Ascending aorta (tissue), 2 donors: ENCODE results near the gene C4orf46. TPM values are rescaled to one million over a fixed set of nuclear protein-coding genes. Genes with fewer than 3 reads are reported as not detected.

Experiments
- DNase-seq, 2 donors: peaks; one replicate each; pipeline ENCODE4 v3.0.0-alpha.2; 2019; ENCODE audit warnings: low spot score in 2 of 2
- H3K27ac ChIP-seq, 2 donors: fragments of 200-600 bp; sonication (generic); one replicate each; pipeline ENCODE4 v1.5.1; 2016 to 2017; ENCODE audit warnings: mild to moderate bottlenecking in 1 of 2
- H3K27me3 ChIP-seq: fragments of 200-600 bp; sonication (generic); one replicate; pipeline ENCODE4 v1.5.1; 2017
- H3K36me3 ChIP-seq, 2 donors: fragments of 200-600 bp; sonication (generic); one replicate each; pipeline ENCODE4 v1.5.1; 2016
- H3K4me1 ChIP-seq, 2 donors: fragments of 200-600 bp; sonication (generic); one replicate each; pipeline ENCODE4 v1.5.1; 2016 to 2017; ENCODE audit warnings: mild to moderate bottlenecking in 1 of 2
- H3K4me3 ChIP-seq, 2 donors: fragments of 200-600 bp; sonication (generic); one replicate each; pipeline ENCODE4 v1.5.1; 2016 to 2017; ENCODE audit warnings: mild to moderate bottlenecking in 1 of 2
- H3K9me3 ChIP-seq, 2 donors: fragments of 200-600 bp; sonication (generic); one replicate each; pipeline ENCODE4 v1.5.1; 2016
- intact Hi-C: fragments of 100-400 bp; cut with DNase I; formaldehyde crosslinking; loops from one replicate; pipeline ENCODE4 v1.15.1; 2023
- total RNA-seq: library from RNA; depleted of rRNA; stranded (reverse); fragments of >200 nt; gene quantifications from one replicate; pipeline ENCODE4 v1.1.0, GENCODE V29; 2016
- TF ChIP-seq, protein P1 (sequence below), 3 experiments: fragments of 200-600 bp in 2 of 3; fragments of 450-650 bp in 1 of 3; sonication (generic) in 2 of 3; IDR thresholded peaks; one replicate each; pipeline ENCODE4 v1.5.1; 2016 to 2019; ENCODE audit warnings: antibody characterized with exemption in 3 of 3, mild to moderate bottlenecking in 1 of 3, moderate library complexity in 1 of 3

C4orf46 gene
- total RNA-seq, 1 donor from 2014 or later, result 0.75 TPM

GRCh38 chr4:158688813-158689212 lies 17.1 kb upstream of the C4orf46 start:
- Histone ChIP-seq H3K4me3 (no peak overlapping the region), H3K4me1 (no peaks in the 10 kb centered on the region), H3K36me3 (peaks cover 11 to 48% of the 10 kb centered on the region in 2 donors), H3K27ac (no peak overlapping the region), H3K27me3 (no peaks in the 10 kb centered on the region), H3K9me3 (no peaks in the 10 kb centered on the region)
- TF ChIP-seq, protein P1, sequence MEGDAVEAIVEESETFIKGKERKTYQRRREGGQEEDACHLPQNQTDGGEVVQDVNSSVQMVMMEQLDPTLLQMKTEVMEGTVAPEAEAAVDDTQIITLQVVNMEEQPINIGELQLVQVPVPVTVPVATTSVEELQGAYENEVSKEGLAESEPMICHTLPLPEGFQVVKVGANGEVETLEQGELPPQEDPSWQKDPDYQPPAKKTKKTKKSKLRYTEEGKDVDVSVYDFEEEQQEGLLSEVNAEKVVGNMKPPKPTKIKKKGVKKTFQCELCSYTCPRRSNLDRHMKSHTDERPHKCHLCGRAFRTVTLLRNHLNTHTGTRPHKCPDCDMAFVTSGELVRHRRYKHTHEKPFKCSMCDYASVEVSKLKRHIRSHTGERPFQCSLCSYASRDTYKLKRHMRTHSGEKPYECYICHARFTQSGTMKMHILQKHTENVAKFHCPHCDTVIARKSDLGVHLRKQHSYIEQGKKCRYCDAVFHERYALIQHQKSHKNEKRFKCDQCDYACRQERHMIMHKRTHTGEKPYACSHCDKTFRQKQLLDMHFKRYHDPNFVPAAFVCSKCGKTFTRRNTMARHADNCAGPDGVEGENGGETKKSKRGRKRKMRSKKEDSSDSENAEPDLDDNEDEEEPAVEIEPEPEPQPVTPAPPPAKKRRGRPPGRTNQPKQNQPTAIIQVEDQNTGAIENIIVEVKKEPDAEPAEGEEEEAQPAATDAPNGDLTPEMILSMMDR (IDR thresholded peaks at IDR 0.05), result no peak
- intact Hi-C loops, result no loop called here
- no peak for DNase-seq

GRCh38 chr4:158682066-158682465 lies 10.4 kb upstream of the C4orf46 start:
- TF ChIP-seq, protein P1 (IDR thresholded peaks at IDR 0.05), result no peak
- H3K27ac ChIP-seq, result no peak overlapping the region
- no peaks in the 10 kb centered on the region for H3K27me3 ChIP-seq
- intact Hi-C loops, result no loop called here
- H3K4me3 ChIP-seq, result no peak overlapping the region
- no peaks in the 10 kb centered on the region for H3K4me1 ChIP-seq
- H3K36me3 ChIP-seq, result peaks cover 27 to 33% of the 10 kb centered on the region in 2 donors
- DNase-seq, result no peak
- H3K9me3 ChIP-seq, result no peaks in the 10 kb centered on the region

DNA sequence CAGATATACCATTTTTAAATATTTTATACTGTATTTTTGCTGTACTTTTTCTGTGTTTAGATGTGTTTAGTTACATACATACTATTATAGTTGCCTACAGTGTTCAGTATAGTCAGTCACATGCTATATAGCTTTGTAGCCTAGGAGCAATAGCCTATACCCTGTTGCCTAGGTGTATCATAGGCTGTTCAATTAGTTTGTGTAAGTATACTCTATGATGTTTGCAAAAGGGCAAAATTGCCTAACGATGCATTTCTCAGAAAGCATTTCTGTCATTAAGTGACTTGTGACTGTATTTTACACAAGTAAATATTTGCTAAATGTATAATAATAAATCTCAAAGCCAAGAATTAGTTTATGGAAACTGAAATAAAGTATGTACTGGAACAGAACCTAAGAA lies 9.9 kb upstream of the C4orf46 start:
- TF ChIP-seq, protein P1 (IDR thresholded peaks at IDR 0.05), result no peak
- intact Hi-C loops, result no loop called here
- Histone ChIP-seq H3K27ac (no peak overlapping the region), H3K27me3 (no peaks in the 10 kb centered on the region), H3K36me3 (peaks cover 23 to 33% of the 10 kb centered on the region in 2 donors), H3K9me3 (no peaks in the 10 kb centered on the region), H3K4me1 (no peaks in the 10 kb centered on the region), H3K4me3 (no peak overlapping the region)
- no peak for DNase-seq

DNA sequence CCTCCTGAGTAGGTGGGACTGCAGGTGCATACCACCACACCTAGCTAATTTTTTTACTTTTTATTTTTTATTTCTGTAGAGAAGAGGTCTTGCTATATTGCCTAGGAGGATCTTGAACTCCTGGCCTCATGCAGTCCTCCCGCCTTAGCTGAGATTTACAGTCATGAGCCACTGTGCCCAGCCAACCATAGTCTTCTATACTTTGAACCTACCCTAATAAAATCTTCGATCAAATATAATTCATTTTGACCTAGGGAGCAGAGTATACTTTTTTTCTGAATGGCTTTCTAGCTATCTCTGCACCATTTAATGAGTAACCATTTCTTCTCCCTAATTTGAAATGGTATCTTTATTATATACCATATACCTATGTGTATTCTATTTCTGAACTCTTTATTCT lies 7.1 kb upstream of the C4orf46 start:
- Histone ChIP-seq H3K36me3 (peaks cover 13 to 15% of the 10 kb centered on the region in 2 donors), H3K4me1 (no peaks in the 10 kb centered on the region), H3K4me3 (no peak overlapping the region), H3K9me3 (no peaks in the 10 kb centered on the region), H3K27ac (no peak overlapping the region), H3K27me3 (no peaks in the 10 kb centered on the region)
- intact Hi-C loops, result no loop called here
- TF ChIP-seq, protein P1 (IDR thresholded peaks at IDR 0.05), result no peak
- DNase-seq, result no peak

GRCh38 chr4:158676076-158676475 lies 4.4 kb upstream of the C4orf46 start:
- Histone ChIP-seq H3K27ac (no peak overlapping the region), H3K4me1 (peaks cover 0 to 7% of the 10 kb centered on the region in 2 donors), H3K4me3 (no peak overlapping the region), H3K27me3 (no peaks in the 10 kb centered on the region), H3K36me3 (no peaks in the 10 kb centered on the region), H3K9me3 (no peaks in the 10 kb centered on the region)
- TF ChIP-seq, protein P1 (IDR thresholded peaks at IDR 0.05), result no peak
- intact Hi-C loops, result no loop called here
- DNase-seq, result no peak

- intact Hi-C loops, result loop anchor here (2.0 to 5.0 kb wide), 7 partner anchors 49 to 1451 kb away; partner anchors contain the start of genes FNIP2, GASK1B, GRIA2 and PPID
- Histone ChIP-seq H3K4me3 (no peak overlapping the region), H3K9me3 (no peaks in the 10 kb centered on the region), H3K27me3 (no peaks in the 10 kb centered on the region), H3K27ac (no peak overlapping the region), H3K36me3 (no peaks in the 10 kb centered on the region), H3K4me1 (peaks cover 0 to 12% of the 10 kb centered on the region in 2 donors)
- DNase-seq, result no peak
- TF ChIP-seq, protein P1 (IDR thresholded peaks at IDR 0.05), result no peak
Observed at GRCh38 chr4:158673633-158674032, 1.9 kb upstream of the C4orf46 start.
